Measurements from ENCODE around the gene NRXN3.

- TF ChIP-seq CTCF (IDR thresholded peaks at IDR 0.05 in 2 of 3, conservative IDR thresholded peaks at IDR 0.05 in 1 of 3; ENCODE audit: borderline replicate concordance in 1 of 3, insufficient read depth in 1 of 3, low read depth in 2 of 3, low read length in 2 of 3) (no peak), POLR2AphosphoS5 (IDR thresholded peaks at IDR 0.05; ENCODE audit: low read depth, low read length) (no peak), JUND (IDR thresholded peaks at IDR 0.05) (no peak), CEBPB (IDR thresholded peaks at IDR 0.05; ENCODE audit: low read depth) (no peak), CBX3 (IDR thresholded peaks at IDR 0.05; ENCODE audit: low read depth) (no peak), YY1 (IDR thresholded peaks at IDR 0.05; ENCODE audit: extremely low read depth, insufficient replicate concordance, low read depth, low read length) (no peak)
These were observed 1078.0 kb downstream of the NRXN3 start for GRCh38 chr14:79248126-79248525.

All from HCT116 (cell line).